LNCaP clone FGC (cell line): ENCODE results near the gene MAPK14.

Experiments
- DNase-seq: peaks from one replicate; pipeline ENCODE4 v3.0.0-alpha.2; 2011; ENCODE audit warnings: low read depth
- H3K4me3 ChIP-seq: 2 replicates; pipeline ENCODE4 v1.5.1; 2011; ENCODE audit warnings: mild to moderate bottlenecking, low read depth, low read length, control low read depth
- TF ChIP-seq, protein P1 (sequence below): IDR thresholded peaks from 2 replicates; pipeline ENCODE4 v1.5.1; 2012; ENCODE audit warnings: mild to moderate bottlenecking; ENCODE audit not compliant: control insufficient read depth, insufficient read depth; ENCODE audit errors: extremely low read depth

MAPK14 gene

DNA sequence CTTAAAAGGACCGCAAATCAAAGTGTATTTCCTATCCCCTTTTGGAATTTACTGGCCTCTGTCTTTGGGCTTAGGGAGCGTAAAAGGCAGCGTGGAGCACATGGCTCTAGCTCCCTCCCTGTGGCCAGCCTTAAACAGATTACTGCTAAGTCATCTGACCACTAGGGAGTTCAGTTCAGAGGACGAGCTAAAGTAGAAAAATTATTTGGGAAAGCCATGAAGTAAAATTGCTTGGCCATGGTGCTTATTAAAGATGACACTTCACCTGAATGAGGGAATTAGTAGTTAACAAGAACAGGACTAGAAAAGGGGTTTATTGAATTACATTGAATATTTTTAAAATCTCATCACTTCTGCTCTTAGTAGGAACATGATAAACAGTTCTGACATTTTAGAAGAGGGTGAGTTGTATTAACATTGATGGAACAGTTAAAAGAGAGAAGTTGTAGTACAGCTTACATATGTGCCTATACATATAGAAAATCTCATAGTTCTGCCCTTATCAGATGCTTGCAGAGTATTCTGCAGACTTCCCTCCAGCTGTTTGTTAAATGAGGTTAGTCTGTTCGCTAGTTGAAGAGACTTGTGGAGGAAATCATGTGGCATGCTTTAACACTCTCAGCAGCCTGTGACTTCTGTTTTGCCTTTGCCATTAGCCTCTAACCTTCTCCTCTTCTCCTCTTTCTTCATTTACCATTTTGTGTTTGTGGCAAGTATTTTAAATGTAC is 71.5 kb downstream of the MAPK14 start:
- H3K4me3 ChIP-seq: no peak overlapping the region
- no peak for DNase-seq
- TF ChIP-seq, protein P1, sequence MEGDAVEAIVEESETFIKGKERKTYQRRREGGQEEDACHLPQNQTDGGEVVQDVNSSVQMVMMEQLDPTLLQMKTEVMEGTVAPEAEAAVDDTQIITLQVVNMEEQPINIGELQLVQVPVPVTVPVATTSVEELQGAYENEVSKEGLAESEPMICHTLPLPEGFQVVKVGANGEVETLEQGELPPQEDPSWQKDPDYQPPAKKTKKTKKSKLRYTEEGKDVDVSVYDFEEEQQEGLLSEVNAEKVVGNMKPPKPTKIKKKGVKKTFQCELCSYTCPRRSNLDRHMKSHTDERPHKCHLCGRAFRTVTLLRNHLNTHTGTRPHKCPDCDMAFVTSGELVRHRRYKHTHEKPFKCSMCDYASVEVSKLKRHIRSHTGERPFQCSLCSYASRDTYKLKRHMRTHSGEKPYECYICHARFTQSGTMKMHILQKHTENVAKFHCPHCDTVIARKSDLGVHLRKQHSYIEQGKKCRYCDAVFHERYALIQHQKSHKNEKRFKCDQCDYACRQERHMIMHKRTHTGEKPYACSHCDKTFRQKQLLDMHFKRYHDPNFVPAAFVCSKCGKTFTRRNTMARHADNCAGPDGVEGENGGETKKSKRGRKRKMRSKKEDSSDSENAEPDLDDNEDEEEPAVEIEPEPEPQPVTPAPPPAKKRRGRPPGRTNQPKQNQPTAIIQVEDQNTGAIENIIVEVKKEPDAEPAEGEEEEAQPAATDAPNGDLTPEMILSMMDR: no peak

DNA sequence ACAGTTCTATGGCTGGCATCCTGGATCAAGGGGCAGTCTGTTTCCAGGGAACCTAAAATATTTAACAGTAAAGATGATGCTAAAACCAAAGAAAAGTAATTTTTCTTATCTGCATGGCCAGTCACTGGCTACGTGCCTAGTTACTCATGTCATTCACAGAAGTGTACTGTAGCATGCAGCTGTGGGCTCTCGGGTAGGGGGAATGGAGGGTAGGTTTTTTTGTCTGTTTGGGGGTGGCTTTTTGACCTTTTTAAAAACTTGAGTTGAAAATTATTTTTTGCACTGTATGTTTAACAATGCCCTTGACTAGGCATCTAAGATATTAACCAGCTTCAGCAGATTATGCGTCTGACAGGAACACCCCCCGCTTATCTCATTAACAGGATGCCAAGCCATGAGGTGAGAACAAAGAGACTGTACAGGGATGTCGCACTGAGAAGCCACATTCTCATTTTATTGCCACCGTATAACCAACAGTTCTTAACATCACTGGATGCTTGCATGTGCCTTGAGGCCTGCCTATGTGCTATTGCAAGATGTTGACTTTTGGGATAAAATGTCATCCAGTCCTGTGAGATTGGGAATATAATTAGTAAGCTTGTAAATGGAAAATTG is 72.4 kb downstream of the MAPK14 start:
- TF ChIP-seq, protein P1: no peak
- no peak overlapping the region for H3K4me3 ChIP-seq
- no peak for DNase-seq

DNA sequence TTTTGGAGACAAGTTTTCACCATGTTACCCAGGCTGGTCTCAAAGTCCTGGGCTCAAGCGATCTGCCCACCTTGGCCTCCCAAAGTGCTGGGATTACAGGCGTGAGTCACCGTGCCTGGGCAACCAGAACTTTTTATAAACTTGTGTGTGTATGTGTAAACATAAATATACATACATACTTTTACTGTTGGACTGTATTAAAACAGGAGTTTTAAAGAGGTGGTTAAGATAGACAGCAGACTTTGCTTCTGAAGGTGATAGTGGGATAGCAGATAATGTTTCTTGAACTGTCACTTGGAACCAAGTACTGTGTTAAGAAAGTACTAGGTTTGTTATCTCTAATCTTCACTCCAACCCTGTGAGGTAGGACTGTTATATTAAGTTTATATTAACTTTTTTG is 74.1 kb downstream of the MAPK14 start:
- DNase-seq: no peak
- H3K4me3 ChIP-seq: no peak overlapping the region
- TF ChIP-seq, protein P1: no peak

DNA sequence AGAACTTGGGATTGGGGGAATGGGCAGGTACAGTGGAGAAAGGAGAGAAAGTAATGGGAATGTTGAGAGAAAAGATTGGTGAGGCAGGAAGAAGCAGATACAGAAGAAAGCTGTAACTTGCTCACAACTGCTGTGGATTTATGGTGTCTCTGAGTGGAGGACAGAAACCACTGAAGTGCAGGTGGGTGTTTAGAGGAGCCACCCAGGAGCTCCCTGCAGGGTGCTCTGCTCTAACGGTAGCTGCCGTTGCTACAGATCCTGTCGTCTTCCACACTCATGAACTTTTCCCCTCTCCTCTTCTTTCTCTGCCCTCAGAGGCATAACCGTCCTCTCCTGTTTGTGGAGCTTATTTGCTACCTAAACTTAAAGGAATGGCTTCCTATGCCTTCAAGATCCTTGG is 75.2 kb downstream of the MAPK14 start:
- no peak overlapping the region for H3K4me3 ChIP-seq
- DNase-seq: no peak
- TF ChIP-seq, protein P1: no peak

DNA sequence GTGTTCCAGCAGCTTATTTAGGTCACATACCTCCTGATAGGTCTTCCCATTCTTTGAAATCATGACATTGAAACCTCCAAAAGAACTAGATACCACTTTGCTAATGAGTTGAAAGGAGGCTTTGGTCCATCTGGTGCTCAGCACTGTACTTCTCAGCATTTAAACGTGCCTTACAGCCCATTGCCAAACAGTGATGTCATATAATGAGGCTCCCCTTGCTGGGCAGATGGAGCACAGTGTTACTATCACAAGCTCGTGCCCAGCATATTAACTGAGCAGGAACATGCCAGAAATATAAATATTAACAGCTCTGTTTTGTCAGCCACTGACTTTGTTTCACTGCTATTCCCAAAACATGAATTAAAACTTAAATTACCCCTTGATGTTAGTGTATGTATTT is 77.2 kb downstream of the MAPK14 start:
- no peak for DNase-seq
- TF ChIP-seq, protein P1: no peak

DNA sequence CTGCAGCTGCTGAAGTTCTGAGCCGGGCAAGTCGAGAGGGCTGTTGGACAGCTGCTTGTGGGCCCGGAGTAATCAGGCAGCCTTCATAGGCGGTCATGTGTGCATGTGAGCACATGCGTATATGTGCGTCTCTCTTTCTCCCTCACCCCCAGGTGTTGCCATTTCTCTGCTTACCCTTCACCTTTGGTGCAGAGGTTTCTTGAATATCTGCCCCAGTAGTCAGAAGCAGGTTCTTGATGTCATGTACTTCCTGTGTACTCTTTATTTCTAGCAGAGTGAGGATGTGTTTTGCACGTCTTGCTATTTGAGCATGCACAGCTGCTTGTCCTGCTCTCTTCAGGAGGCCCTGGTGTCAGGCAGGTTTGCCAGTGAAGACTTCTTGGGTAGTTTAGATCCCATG is 81.5 kb downstream of the MAPK14 start:
- H3K4me3 ChIP-seq: no peak overlapping the region
- TF ChIP-seq, protein P1: no peak
- DNase-seq: no peak

More for the DNA sequence above, 77.2 kb downstream of the MAPK14 start:
- no peak overlapping the region for H3K4me3 ChIP-seq

DNA sequence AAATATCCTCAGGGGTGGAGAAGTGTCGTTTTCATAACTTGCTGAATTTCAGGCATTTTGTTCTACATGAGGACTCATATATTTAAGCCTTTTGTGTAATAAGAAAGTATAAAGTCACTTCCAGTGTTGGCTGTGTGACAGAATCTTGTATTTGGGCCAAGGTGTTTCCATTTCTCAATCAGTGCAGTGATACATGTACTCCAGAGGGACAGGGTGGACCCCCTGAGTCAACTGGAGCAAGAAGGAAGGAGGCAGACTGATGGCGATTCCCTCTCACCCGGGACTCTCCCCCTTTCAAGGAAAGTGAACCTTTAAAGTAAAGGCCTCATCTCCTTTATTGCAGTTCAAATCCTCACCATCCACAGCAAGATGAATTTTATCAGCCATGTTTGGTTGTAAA is 82.4 kb downstream of the MAPK14 start:
- no peak for DNase-seq
- no peak overlapping the region for H3K4me3 ChIP-seq
- TF ChIP-seq, protein P1: no peak
